OCI-LY7 (cell line): ENCODE data around the gene STK31. TPM values are rescaled to one million over a fixed set of nuclear protein-coding genes. Genes with fewer than 3 reads are reported as not detected.
"Not testable (repeated sequence)": the region's sequence is repeated elsewhere in the genome, so short reads cannot be mapped to it uniquely, and the experiment has no call there.

Experiments used
- BruUV-seq: library from RNA; stranded (reverse); fragments of 400-500 nt; replicated peaks from 2 replicates; lab custom pipeline; 2021; lab: Mats Ljungman, UMichigan
- CTCF ChIA-PET: fragments of 300-600 bp; sonication (Branson Sonifier 250); formaldehyde crosslinking; loops from one replicate; lab custom pipeline; 2022; ENCODE audit warnings: antibody characterized with exemption; ENCODE audit not compliant: unreplicated experiment; lab: Charles Lee
- POLR2A ChIA-PET: fragments of 300-600 bp; sonication (Branson Sonifier 250); formaldehyde crosslinking; loops from one replicate; lab custom pipeline; 2022; ENCODE audit warnings: antibody characterized with exemption; lab: Charles Lee
- DNase-seq: peaks from one replicate; pipeline ENCODE4 v3.0.0-alpha.2; 2015; ENCODE audit warnings: low spot score
- H2AFZ ChIP-seq: fragments of 200-600 bp; sonication (generic), shearing (Covaris generic); 2 replicates; pipeline ENCODE4 v1.6.1; 2014; ENCODE audit warnings: mild to moderate bottlenecking, antibody characterized with exemption, low read length, moderate library complexity
- H3K27ac ChIP-seq: fragments of 200-600 bp; sonication (generic); 2 replicates; pipeline ENCODE4 v1.5.1; 2014; ENCODE audit warnings: mixed run types, low read depth, mild to moderate bottlenecking, moderate library complexity, low read length, inconsistent platforms; ENCODE audit not compliant: poor library complexity, severe bottlenecking
- H3K36me3 ChIP-seq: fragments of 200-600 bp; sonication (generic); 2 replicates; pipeline ENCODE4 v1.6.1; 2014; ENCODE audit warnings: mild to moderate bottlenecking, antibody characterized with exemption, low read length, moderate library complexity, mixed read lengths; ENCODE audit not compliant: insufficient read depth
- H3K4me1 ChIP-seq: fragments of 200-600 bp; sonication (generic); 2 replicates; pipeline ENCODE4 v1.5.1; 2014; ENCODE audit warnings: mild to moderate bottlenecking, low read length; ENCODE audit not compliant: insufficient read depth, poor library complexity, severe bottlenecking
- H3K4me2 ChIP-seq: fragments of 200-600 bp; sonication (generic); 2 replicates; pipeline ENCODE4 v1.6.1; 2014; ENCODE audit warnings: mild to moderate bottlenecking, low read length
- H3K4me3 ChIP-seq: fragments of 200-600 bp; sonication (generic); 2 replicates; pipeline ENCODE4 v1.5.1; 2014; ENCODE audit warnings: mild to moderate bottlenecking, low read depth, low read length; ENCODE audit not compliant: poor library complexity, severe bottlenecking
- H3K79me2 ChIP-seq: fragments of 200-600 bp; sonication (generic); 2 replicates; pipeline ENCODE4 v1.6.1; 2016; ENCODE audit warnings: low read depth, mild to moderate bottlenecking, low read length, moderate library complexity, mixed read lengths; ENCODE audit not compliant: insufficient read depth
- H3K9me2 ChIP-seq: fragments of 200-600 bp; sonication (generic); 2 replicates; pipeline ENCODE4 v1.6.1; 2016; ENCODE audit warnings: mild to moderate bottlenecking, low read length, mixed read lengths; ENCODE audit not compliant: insufficient read depth
- H3K9me3 ChIP-seq: fragments of 200-600 bp; sonication (generic); 2 replicates; pipeline ENCODE4 v1.6.1; 2014; ENCODE audit warnings: mild to moderate bottlenecking, mixed run types, low read length, mixed read lengths
- H4K20me1 ChIP-seq: fragments of 200-600 bp; sonication (generic); 2 replicates; pipeline ENCODE4 v1.6.1; 2014; ENCODE audit warnings: mild to moderate bottlenecking, antibody characterized with exemption, low read length, moderate library complexity, mixed read lengths; ENCODE audit not compliant: insufficient read depth
- CTCF ChIP-seq: fragments of 200-600 bp; sonication (generic); conservative IDR thresholded peaks from 2 replicates; pipeline ENCODE4 v1.5.1; 2014; ENCODE audit warnings: mild to moderate bottlenecking, antibody characterized with exemption, low read length, moderate library complexity, mixed read lengths
- EZH2phosphoT487 ChIP-seq: fragments of 200-600 bp; sonication (generic); IDR thresholded peaks from 2 replicates; pipeline ENCODE4 v1.6.1; 2018; ENCODE audit warnings: low read depth, borderline replicate concordance, mild to moderate bottlenecking, mixed run types, antibody characterized with exemption, low read length, moderate library complexity, mixed read lengths
- intact Hi-C: fragments of 100-400 bp; cut with micrococcal nuclease; formaldehyde crosslinking; loops from one replicate; pipeline ENCODE4 v1.10.0; 2022; ENCODE audit not compliant: unreplicated experiment
- total RNA-seq, 2 experiments: library from RNA; depleted of rRNA in 1 of 2; stranded (reverse); fragments of >200 nt in 1 of 2; shearing (Covaris generic) in 1 of 2; gene quantifications; 2 replicates each; pipeline ENCODE4 v1.2.3, GENCODE V29; 2014 to 2022

The STK31 gene
- total RNA-seq, 2 experiments from 2014 or later: 0.28 to 0.40 TPM

- no peak overlapping the region for H2AFZ ChIP-seq
- ChIA-PET CTCF (no interaction called here), POLR2A (interaction anchor here (0.7 to 0.8 kb wide), 3 partner anchors 13 to 260 kb away, joined by 3 to 4 read pairs (median 3); no protein-coding TSS in a partner anchor)
- DNase-seq: no peak
- H3K4me1 ChIP-seq: no peaks in the 10 kb centered on the region
- H3K79me2 ChIP-seq: no peaks in the 10 kb centered on the region
- no peak for TF ChIP-seq CTCF
- H3K9me3 ChIP-seq: no peaks in the 10 kb centered on the region
- no peaks in the 10 kb centered on the region for H3K36me3 ChIP-seq
- no peak overlapping the region for H3K27ac ChIP-seq
- BruUV-seq: no TSS peak
- no peak overlapping the region for H3K4me3 ChIP-seq
- H3K9me2 ChIP-seq: no peaks in the 10 kb centered on the region
- no peaks in the 10 kb centered on the region for H4K20me1 ChIP-seq
- intact Hi-C loops: no loop called here
- no peak overlapping the region for H3K4me2 ChIP-seq
Measured at GRCh38 chr7:23765943-23766342, 55.9 kb downstream of the STK31 start.

GRCh38 chr7:23767514-23767913 is 57.5 kb downstream of the STK31 start:
- Histone ChIP-seq H3K36me3 (no peaks in the 10 kb centered on the region), H3K4me3 (no peak overlapping the region), H3K27ac (no peak overlapping the region), H3K4me1 (no peaks in the 10 kb centered on the region), H4K20me1 (no peaks in the 10 kb centered on the region), H3K9me2 (no peaks in the 10 kb centered on the region), H3K4me2 (no peak overlapping the region), H3K9me3 (no peaks in the 10 kb centered on the region), H2AFZ (no peak overlapping the region), H3K79me2 (no peaks in the 10 kb centered on the region)
- no peak for DNase-seq
- intact Hi-C loops: no loop called here
- CTCF ChIA-PET: no interaction called here
- TF ChIP-seq CTCF (no peak), EZH2phosphoT487 (no peak)
- POLR2A ChIA-PET: interaction anchor here (1.2 kb wide), 1 partner anchor 37 kb away, joined by 4 read pairs; no protein-coding TSS in a partner anchor
- no TSS peak for BruUV-seq

- CTCF ChIA-PET: no interaction called here
- H3K36me3 ChIP-seq: no peaks in the 10 kb centered on the region
- intact Hi-C loops: no loop called here
- H2AFZ ChIP-seq: no peak overlapping the region
- H4K20me1 ChIP-seq: no peaks in the 10 kb centered on the region
- no peaks in the 10 kb centered on the region for H3K4me1 ChIP-seq
- H3K4me2 ChIP-seq: no peak overlapping the region
- DNase-seq: no peak
- no peaks in the 10 kb centered on the region for H3K79me2 ChIP-seq
- TF ChIP-seq EZH2phosphoT487 (no peak), CTCF (no peak)
- no TSS peak for BruUV-seq
- no peaks in the 10 kb centered on the region for H3K9me3 ChIP-seq
- no peaks in the 10 kb centered on the region for H3K9me2 ChIP-seq
- POLR2A ChIA-PET: interaction anchor here (1.2 kb wide), 1 partner anchor 37 kb away, joined by 4 read pairs; no protein-coding TSS in a partner anchor
- no peak overlapping the region for H3K27ac ChIP-seq
- H3K4me3 ChIP-seq: no peak overlapping the region
Measured at GRCh38 chr7:23768022-23768421, 58.0 kb downstream of the STK31 start.

GRCh38 chr7:23779185-23779800 is 69.3 kb downstream of the STK31 start:
- H3K79me2 ChIP-seq, H3K36me3 ChIP-seq, H3K9me3 ChIP-seq, intact Hi-C loops, DNase-seq, H3K27ac ChIP-seq, H3K4me1 ChIP-seq, CTCF ChIA-PET, H3K4me2 ChIP-seq, H3K4me3 ChIP-seq, H3K9me2 ChIP-seq, H2AFZ ChIP-seq, BruUV-seq, H4K20me1 ChIP-seq: not testable (repeated sequence)
- POLR2A ChIA-PET: interaction anchor here (1.0 kb wide), 1 partner anchor 87 kb away, joined by 3 read pairs; no protein-coding TSS in a partner anchor
